Testis (tissue), 2 donors: ENCODE data around the gene ARHGAP33.

Experiments used
- POLR2A ChIP-seq: fragments of 450-650 bp; IDR thresholded peaks from one replicate; pipeline ENCODE4 v1.6.1; 2017; ENCODE audit warnings: antibody characterized with exemption, mild to moderate bottlenecking, moderate library complexity
- TF ChIP-seq, protein P1 (sequence below), 3 experiments: fragments of 450-650 bp in 2 of 3; fragments of 200-600 bp in 1 of 3; sonication (generic) in 1 of 3; IDR thresholded peaks; one replicate each; pipeline ENCODE4 v1.5.1; 2016 to 2019; ENCODE audit warnings: antibody characterized with exemption in 3 of 3, mild to moderate bottlenecking in 2 of 3, moderate library complexity in 1 of 3

DNA sequence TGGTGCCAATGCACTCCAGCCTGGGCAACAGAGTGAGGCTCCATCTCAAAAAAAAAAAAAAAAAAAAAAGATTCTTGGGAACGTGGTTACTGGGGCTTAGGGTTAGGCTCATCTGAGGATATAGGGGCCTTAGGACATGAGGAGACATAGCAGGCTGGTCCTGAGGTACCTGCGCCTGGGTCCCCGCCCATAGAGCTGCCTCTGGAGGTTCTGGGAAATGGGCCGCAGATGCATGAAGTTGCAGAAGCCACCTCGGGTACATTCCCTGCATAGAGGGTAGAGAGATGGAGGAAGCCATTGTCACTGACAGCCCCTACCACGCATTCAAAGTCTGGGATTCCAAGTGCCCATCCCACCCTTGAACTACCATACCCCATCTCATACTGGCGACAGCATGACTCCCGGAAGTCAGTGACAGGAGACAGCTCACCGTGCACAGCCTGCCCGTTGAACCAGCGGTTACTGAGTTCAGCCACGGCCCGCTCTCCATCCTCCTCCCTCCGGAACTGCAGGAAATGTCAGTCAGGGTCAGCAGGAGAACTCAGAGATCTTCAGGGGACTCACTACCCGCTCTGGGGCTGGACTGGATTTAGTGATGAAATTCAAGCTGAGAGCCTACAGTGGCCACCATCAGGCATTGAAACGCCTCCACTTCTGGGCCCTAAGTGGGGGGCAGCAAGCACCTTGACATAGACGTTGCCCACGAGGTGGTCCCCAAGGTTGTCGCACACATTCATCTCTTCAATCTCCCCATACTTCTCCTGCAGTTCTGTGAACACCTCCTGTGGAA is 31.5 kb upstream of the ARHGAP33 start:
- TF ChIP-seq, protein P1, sequence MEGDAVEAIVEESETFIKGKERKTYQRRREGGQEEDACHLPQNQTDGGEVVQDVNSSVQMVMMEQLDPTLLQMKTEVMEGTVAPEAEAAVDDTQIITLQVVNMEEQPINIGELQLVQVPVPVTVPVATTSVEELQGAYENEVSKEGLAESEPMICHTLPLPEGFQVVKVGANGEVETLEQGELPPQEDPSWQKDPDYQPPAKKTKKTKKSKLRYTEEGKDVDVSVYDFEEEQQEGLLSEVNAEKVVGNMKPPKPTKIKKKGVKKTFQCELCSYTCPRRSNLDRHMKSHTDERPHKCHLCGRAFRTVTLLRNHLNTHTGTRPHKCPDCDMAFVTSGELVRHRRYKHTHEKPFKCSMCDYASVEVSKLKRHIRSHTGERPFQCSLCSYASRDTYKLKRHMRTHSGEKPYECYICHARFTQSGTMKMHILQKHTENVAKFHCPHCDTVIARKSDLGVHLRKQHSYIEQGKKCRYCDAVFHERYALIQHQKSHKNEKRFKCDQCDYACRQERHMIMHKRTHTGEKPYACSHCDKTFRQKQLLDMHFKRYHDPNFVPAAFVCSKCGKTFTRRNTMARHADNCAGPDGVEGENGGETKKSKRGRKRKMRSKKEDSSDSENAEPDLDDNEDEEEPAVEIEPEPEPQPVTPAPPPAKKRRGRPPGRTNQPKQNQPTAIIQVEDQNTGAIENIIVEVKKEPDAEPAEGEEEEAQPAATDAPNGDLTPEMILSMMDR (IDR thresholded peaks at IDR 0.05): no peak
- TF ChIP-seq POLR2A: no peak
